Loucy (cell line): ENCODE results near the gene PTPRN2.
"Not testable (repeated sequence)": the region's sequence is repeated elsewhere in the genome, so short reads cannot be mapped to it uniquely, and the experiment has no call there.

ENCODE experiments used
- H2AFZ ChIP-seq: fragments of 200-600 bp; sonication (generic); 2 replicates; pipeline ENCODE4 v1.6.0; 2016; ENCODE audit warnings: antibody characterized with exemption, mild to moderate bottlenecking, low read length, moderate library complexity
- H3F3A ChIP-seq: fragments of 200-600 bp; 2 replicates; pipeline ENCODE4 v1.6.0; 2016; ENCODE audit warnings: antibody characterized with exemption, low read depth, mild to moderate bottlenecking
- H3K27me3 ChIP-seq: fragments of 200-600 bp; sonication (generic); 2 replicates; pipeline ENCODE4 v1.6.1; 2014; ENCODE audit warnings: low read length, mild to moderate bottlenecking; ENCODE audit not compliant: insufficient read depth, poor library complexity, severe bottlenecking
- H3K36me3 ChIP-seq: fragments of 200-600 bp; sonication (generic); 2 replicates; pipeline ENCODE4 v1.6.1; 2016; ENCODE audit warnings: low read length; ENCODE audit not compliant: insufficient read depth
- H3K4me1 ChIP-seq: fragments of 200-600 bp; sonication (generic); 2 replicates; pipeline ENCODE4 v1.5.1; 2014; ENCODE audit warnings: low read length, mild to moderate bottlenecking; ENCODE audit not compliant: insufficient read depth, poor library complexity, severe bottlenecking
- H3K4me2 ChIP-seq: fragments of 200-600 bp; sonication (generic); 2 replicates; pipeline ENCODE4 v1.6.0; 2014; ENCODE audit warnings: antibody characterized with exemption, low read length, low read depth, mild to moderate bottlenecking; ENCODE audit not compliant: poor library complexity, severe bottlenecking
- H3K4me3 ChIP-seq: fragments of 200-600 bp; sonication (generic); 2 replicates; pipeline ENCODE4 v1.5.1; 2014; ENCODE audit warnings: low read length, mild to moderate bottlenecking, mixed read lengths; ENCODE audit not compliant: poor library complexity, severe bottlenecking
- H3K79me2 ChIP-seq: fragments of 200-600 bp; sonication (generic); 2 replicates; pipeline ENCODE4 v1.6.1; 2014; ENCODE audit warnings: low read length; ENCODE audit not compliant: insufficient read depth
- H3K9ac ChIP-seq: fragments of 200-600 bp; sonication (generic); 2 replicates; pipeline ENCODE4 v1.6.0; 2014; ENCODE audit warnings: mild to moderate bottlenecking, low read depth, low read length, moderate library complexity; ENCODE audit not compliant: poor library complexity, severe bottlenecking
- H3K9me2 ChIP-seq: fragments of 200-600 bp; sonication (generic); replicated peaks from 2 replicates; pipeline ENCODE4 v1.6.1; 2016; ENCODE audit warnings: low read depth, low read length, mixed read lengths
- H3K9me3 ChIP-seq: fragments of 200-600 bp; sonication (generic); 2 replicates; pipeline ENCODE4 v1.6.1; 2014; ENCODE audit warnings: mild to moderate bottlenecking, antibody characterized with exemption, low read length, low read depth; ENCODE audit not compliant: insufficient read depth
- H4K20me1 ChIP-seq: fragments of 200-600 bp; sonication (generic); 2 replicates; pipeline ENCODE4 v1.6.0; 2014; ENCODE audit warnings: antibody characterized with exemption, low read length, mild to moderate bottlenecking; ENCODE audit not compliant: insufficient read depth, poor library complexity, severe bottlenecking
- EZH2phosphoT487 ChIP-seq: fragments of 200-600 bp; IDR thresholded peaks from 2 replicates; pipeline ENCODE4 v1.6.1; 2018; ENCODE audit warnings: antibody characterized with exemption, mild to moderate bottlenecking, moderate library complexity, borderline replicate concordance
- TF ChIP-seq, protein P1 (sequence below): fragments of 200-600 bp; sonication (generic); conservative IDR thresholded peaks from 2 replicates; pipeline ENCODE4 v1.5.1; 2014; ENCODE audit warnings: mild to moderate bottlenecking, antibody characterized with exemption, low read length

The PTPRN2 gene

GRCh38 chr7:157565981-157566630 is 1021.5 kb downstream of the PTPRN2 start:
- Histone ChIP-seq H3K4me3 (no peak overlapping the region), H3K27me3 (no peaks in the 10 kb centered on the region), H4K20me1 (no peaks in the 10 kb centered on the region), H3K9ac (no peak overlapping the region), H3K9me2 (no peaks in the 10 kb centered on the region), H3K4me1 (no peaks in the 10 kb centered on the region), H3K36me3 (no peaks in the 10 kb centered on the region), H3K4me2 (no peak overlapping the region), H3K79me2 (no peaks in the 10 kb centered on the region), H3F3A (no peaks in the 10 kb centered on the region), H2AFZ (no peak overlapping the region), H3K9me3 (no peaks in the 10 kb centered on the region; the same call in 1 of the 2 replicates)
- TF ChIP-seq, protein P1, sequence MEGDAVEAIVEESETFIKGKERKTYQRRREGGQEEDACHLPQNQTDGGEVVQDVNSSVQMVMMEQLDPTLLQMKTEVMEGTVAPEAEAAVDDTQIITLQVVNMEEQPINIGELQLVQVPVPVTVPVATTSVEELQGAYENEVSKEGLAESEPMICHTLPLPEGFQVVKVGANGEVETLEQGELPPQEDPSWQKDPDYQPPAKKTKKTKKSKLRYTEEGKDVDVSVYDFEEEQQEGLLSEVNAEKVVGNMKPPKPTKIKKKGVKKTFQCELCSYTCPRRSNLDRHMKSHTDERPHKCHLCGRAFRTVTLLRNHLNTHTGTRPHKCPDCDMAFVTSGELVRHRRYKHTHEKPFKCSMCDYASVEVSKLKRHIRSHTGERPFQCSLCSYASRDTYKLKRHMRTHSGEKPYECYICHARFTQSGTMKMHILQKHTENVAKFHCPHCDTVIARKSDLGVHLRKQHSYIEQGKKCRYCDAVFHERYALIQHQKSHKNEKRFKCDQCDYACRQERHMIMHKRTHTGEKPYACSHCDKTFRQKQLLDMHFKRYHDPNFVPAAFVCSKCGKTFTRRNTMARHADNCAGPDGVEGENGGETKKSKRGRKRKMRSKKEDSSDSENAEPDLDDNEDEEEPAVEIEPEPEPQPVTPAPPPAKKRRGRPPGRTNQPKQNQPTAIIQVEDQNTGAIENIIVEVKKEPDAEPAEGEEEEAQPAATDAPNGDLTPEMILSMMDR: no peak
- no peak for TF ChIP-seq EZH2phosphoT487

- no peaks in the 10 kb centered on the region for H3K9me2 ChIP-seq
- no peak overlapping the region for H2AFZ ChIP-seq
- no peaks in the 10 kb centered on the region for H3K4me1 ChIP-seq
- no peaks in the 10 kb centered on the region for H3F3A ChIP-seq
- no peak overlapping the region for H3K9ac ChIP-seq
- no peaks in the 10 kb centered on the region for H3K79me2 ChIP-seq
- TF ChIP-seq, protein P1: no peak
- TF ChIP-seq EZH2phosphoT487: no peak
- H3K4me2 ChIP-seq: no peak overlapping the region
- no peaks in the 10 kb centered on the region for H3K27me3 ChIP-seq
- H4K20me1 ChIP-seq: no peaks in the 10 kb centered on the region
- no peak overlapping the region for H3K4me3 ChIP-seq
- H3K9me3 ChIP-seq: no peaks in the 10 kb centered on the region; the same call in 1 of the 2 replicates
- H3K36me3 ChIP-seq: no peaks in the 10 kb centered on the region
These were observed 1022.4 kb downstream of the PTPRN2 start for GRCh38 chr7:157565201-157565626.

GRCh38 chr7:157564517-157565177 is 1023.0 kb downstream of the PTPRN2 start:
- H3K27me3 ChIP-seq: no peaks in the 10 kb centered on the region
- H3F3A ChIP-seq: no peaks in the 10 kb centered on the region
- H2AFZ ChIP-seq: no peak overlapping the region
- no peak overlapping the region for H3K4me2 ChIP-seq
- no peaks in the 10 kb centered on the region for H3K9me2 ChIP-seq
- no peak overlapping the region for H3K9ac ChIP-seq
- H4K20me1 ChIP-seq: no peaks in the 10 kb centered on the region
- no peak overlapping the region for H3K4me3 ChIP-seq
- TF ChIP-seq EZH2phosphoT487: no peak
- TF ChIP-seq, protein P1: no peak
- no peaks in the 10 kb centered on the region for H3K36me3 ChIP-seq
- H3K79me2 ChIP-seq: no peaks in the 10 kb centered on the region
- no peaks in the 10 kb centered on the region for H3K4me1 ChIP-seq
- H3K9me3 ChIP-seq: no peaks in the 10 kb centered on the region; the same call in 1 of the 2 replicates

- not testable (repeated sequence) for H3K27me3 ChIP-seq, H3K9ac ChIP-seq, H3K4me1 ChIP-seq, H3K9me3 ChIP-seq, H2AFZ ChIP-seq, H3F3A ChIP-seq, H3K9me2 ChIP-seq, H3K4me3 ChIP-seq, H3K79me2 ChIP-seq, H3K36me3 ChIP-seq, H4K20me1 ChIP-seq, H3K4me2 ChIP-seq
These were observed 1024.0 kb downstream of the PTPRN2 start for GRCh38 chr7:157563467-157564135.
